AG20443 (cell line): ENCODE measurements around the gene LACTB.

Experiments
- DNase-seq: peaks from one replicate; pipeline ENCODE4 v3.0.0; 2012; ENCODE audit warnings: low spot score, mixed read lengths

Gene LACTB

DNA sequence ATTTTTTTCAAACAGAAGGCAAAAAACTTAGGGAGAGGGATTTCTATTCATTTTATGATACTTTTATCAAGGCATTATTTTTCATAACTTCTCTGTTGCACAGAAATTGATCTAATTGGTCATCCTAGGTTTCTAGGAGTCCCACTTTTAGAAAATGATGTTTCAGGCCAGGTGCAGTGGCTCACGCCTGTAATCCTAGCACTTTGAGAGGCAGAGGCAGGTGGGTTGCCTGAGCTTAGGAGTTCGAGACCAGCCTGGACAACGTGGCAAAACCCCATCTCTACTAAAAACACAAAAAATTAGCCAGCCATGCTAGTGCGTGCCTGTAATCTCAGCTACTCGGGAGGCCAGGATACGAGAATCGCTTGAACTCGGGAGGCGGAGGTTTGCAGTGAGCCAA is 2.8 kb downstream of the LACTB start:
- no peak for DNase-seq

DNA sequence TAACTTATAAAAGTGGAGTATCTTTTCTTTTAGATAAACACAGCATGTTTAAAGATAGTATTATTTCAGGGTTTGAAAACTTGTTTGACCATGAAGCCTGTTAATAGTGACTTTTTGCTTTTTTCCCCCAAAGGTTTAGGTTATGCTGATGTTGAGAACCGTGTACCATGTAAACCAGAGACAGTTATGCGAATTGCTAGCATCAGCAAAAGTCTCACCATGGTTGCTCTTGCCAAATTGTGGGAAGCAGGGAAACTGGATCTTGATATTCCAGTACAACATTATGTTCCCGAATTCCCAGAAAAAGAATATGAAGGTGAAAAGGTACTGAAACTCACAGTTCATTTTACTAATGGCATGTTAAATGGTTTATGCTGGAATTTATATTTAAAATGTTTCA is 5.1 kb downstream of the LACTB start:
- no peak for DNase-seq

DNA sequence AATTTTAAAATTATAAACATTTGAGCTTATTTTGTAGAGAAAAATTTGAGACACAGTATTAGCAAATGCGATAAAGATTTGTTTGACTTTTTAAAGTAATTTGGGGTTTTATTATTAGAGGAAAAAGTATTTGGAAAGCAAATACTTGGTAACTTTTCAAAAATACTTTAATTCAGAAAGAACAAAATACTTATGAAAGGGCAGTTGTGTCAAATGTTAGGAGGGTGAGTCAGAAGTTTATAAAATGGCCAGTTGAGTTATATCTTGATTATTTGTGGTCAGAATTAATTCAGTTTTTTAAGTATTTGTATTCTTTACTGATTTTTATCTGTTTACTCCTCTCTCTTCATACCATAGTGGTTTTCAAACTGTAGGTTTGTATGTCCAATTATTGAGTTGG is 12.1 kb downstream of the LACTB start:
- DNase-seq: no peak

DNA sequence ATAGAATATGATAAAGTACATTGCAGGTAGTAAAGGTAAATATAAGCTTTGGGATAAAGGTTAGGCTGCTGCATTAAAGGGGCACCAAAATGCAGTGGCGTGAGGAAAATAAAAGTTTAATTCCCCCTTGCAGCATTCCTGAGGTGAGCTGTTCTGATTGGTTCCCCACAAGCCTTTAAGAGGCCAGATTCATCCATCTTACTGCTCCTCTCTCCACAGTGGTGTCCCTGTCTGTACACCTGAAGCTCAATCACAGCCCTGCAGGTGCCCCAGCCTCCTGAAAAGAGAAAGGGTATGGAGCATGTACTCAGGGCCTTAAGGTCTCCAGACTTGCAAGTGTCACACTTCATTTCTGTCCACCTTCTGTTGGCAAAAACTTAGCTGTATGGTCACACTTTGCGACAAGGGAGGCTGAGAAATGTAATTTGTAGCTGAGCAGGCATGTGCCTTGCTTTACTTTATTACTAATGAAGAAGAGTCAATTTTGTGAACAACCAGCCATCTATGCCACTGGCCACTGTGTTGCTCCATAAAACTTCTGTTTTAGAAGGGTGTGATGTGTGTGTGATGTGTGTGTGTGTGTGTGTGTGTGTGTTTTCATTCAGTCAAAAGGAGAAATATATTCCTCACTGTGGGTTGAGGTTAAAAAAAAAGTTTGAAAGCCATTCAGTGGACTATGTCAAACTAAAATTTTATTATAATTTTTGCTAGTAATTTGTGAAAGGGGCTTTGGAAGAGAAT is 12.8 kb downstream of the LACTB start:
- DNase-seq: no peak

DNA sequence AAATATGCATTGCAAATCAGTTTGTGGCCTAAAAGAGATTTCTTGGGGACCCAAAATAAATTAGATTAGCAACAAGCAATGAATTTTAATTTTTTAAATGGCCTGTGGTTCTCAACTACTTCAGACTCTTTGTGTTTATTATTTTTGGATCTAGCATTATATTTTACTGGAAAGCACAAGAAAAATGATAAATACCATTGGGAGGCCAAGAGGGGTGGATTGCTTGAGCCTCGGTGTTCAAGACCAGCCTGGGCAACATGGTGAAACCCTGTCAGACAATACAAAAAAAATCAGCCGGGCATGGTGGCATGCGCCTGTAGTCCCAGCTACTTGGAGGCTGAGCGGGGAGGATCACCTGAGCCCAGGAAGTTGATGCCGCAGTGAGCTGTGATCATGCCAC is 13.6 kb downstream of the LACTB start:
- no peak for DNase-seq

DNA sequence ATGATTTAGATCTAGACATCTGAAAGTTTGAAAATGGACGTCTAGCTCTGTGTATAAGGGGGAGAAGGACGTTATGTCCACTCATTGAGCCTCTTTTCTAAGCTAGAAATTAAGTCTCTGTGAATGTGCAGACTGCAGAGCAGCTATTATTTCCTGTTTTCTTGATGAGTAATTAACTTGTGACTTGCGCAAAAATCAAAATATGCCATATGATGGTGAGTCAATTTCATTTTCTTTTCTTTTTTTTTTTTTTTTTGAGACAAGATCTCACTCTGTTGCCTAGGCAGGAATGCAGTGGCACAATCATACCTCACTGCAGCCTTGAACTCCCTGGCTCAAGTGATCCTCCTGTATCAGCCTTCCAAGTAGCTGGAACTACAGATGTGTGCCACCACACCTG is 14.1 kb downstream of the LACTB start:
- DNase-seq: peak; percentile 60

DNA sequence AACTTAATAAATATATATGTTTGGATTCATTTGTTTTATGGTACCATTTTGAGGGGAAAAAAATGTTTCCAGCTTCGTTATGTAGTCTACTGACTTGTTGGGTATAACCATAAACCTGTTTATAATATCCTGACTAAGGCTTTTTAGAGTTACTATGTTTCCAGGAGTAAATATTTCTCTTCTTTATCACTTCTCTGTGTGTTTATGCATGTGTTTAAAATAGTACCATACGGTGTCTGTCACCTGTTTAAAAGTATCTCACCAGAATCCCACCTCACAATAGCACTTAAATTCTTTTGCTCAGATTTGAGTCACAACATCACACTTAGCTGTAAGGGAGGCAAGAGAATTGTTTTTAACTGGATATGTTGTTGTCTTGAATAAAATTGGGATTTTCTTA is 15.1 kb downstream of the LACTB start:
- no peak for DNase-seq

DNA sequence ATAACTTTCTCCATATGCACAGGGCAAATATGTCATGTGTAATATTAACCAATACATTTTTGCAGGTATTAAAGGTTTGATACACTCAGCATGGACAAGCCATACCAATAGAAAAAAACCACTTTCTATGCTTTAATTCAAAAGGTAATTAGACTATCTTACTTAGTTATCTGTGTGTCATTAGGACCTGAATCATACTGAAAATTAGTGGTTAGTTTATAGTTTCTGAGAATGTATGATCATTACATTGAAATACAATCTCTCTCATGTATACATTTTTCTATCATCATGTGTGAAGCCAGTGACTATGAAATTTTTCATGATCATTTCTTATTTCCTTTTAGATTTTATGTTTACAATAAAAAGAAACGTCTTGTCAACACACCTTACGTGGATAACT is 19.3 kb downstream of the LACTB start:
- no peak for DNase-seq

DNA sequence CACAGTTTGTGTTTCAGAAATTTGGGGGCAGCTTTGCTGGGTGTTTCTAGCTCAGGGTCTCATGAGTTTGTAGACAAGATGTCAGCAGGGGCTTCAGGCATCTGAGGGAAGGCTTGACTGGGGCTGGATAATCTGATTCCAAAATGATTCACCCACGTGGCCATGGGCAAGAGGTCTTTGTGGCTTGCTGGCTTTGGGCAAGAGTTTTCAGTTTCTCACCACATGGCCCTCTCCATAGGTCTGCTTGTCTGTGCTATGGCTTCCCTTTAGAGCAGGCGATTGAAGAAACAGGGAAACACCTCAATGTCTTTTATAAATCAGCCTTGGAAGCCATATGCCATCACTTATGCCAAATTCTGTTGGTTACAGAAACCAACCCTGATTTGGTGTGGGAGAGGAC is 23.8 kb downstream of the LACTB start:
- DNase-seq: no peak

DNA sequence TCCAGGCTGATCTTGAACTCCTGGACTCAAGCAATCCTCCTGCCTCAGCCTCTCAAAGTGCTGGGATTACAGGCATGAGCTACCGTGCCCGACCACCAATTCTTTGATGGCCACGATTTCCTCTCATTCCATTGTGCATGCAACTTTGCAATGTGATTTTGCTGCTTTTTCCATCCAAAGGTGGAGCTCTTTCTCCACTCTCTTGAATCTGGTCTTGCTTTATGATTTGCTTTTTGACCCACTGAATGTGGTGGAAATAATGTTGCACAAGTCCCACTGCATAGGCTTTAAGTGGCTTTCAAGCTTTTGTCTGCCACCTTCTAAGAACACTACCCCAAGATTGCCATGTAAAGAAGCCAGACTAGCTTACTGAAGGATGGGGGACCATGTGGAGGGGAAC is 25.0 kb downstream of the LACTB start:
- no peak for DNase-seq

DNA sequence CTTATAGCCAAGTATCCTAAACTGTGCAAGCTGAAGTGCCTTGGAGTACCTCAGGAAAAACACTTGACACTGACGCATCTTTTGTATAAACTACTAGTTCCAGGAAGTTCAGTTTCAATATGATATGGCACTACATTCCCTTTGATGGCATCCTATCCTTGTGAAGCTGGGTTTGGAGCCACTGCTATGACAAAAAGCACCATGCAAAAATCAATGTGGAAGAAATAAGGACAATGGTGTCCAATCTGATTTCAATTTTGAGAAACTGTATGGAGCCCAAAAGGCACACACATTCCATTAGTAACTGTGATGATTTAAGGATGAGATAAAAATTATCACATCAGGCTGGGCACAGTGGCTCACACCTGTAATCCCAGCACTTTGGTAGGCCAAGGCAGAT is 30.0 kb downstream of the LACTB start:
- DNase-seq: no peak

DNA sequence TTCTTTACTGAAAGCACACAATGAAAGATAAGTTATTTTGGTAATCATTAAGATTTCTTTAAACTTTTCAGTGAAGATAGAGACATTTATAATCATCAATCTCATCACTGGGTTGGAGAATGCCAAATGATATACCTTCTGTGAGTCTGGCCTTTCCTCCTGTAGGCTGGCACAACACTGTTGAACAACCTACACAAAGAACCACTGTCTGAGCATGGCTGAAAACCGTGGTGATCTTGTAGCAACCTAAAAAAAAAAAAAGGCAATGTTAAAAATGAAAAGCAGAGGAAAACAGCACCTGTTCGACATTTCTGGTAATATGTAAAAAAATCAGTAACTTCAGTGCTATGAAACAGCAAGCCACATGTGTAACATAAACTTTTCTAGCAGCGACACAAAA is 33.8 kb downstream of the LACTB start:
- no peak for DNase-seq

DNA sequence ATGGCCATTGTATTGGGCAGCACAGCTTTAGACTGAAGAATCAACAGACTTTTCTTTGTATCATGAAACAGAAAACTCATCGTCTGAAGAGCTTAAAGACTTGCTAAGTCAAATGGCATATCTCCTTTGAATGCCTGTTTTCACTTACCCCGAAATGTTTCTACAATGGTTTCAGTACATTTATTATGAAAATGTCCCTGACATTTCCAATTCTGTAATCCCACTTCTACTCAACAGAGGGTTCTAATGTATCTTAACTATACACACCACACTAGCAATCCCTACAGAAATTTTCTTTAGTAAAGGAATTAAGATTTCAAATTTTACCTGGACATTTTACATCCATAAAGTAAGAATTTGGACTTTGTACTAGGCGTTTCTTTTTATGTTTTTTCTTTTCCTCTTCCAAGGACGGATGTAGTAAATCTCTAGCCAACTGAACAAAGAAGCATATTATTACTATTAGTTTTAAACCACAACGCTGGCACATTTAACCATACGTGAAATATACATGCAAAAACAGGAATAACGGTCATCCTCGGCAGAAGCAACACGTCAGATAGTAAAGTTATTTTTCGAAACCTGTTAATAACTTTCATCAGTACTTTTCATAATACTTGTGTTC is 34.5 kb downstream of the LACTB start:
- DNase-seq: no peak

DNA sequence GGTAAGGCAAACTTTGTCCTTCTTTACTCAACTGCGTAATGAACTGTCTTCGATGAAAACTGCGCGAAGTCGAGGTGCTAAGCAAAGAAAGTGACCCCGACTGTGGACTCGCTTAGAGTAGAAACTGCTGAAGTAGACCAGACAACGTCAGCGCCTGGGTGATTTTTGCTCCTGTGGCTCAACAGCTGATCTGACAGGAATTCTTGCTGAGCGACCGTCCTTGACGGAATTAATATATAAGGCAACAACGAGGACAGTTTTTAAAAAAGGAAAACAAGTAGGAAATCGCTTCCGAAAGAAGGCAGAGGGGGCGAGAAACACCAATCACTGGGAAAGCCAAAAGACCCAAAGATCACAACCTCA is 35.1 kb downstream of the LACTB start:
- DNase-seq: peak; percentile 49

DNA sequence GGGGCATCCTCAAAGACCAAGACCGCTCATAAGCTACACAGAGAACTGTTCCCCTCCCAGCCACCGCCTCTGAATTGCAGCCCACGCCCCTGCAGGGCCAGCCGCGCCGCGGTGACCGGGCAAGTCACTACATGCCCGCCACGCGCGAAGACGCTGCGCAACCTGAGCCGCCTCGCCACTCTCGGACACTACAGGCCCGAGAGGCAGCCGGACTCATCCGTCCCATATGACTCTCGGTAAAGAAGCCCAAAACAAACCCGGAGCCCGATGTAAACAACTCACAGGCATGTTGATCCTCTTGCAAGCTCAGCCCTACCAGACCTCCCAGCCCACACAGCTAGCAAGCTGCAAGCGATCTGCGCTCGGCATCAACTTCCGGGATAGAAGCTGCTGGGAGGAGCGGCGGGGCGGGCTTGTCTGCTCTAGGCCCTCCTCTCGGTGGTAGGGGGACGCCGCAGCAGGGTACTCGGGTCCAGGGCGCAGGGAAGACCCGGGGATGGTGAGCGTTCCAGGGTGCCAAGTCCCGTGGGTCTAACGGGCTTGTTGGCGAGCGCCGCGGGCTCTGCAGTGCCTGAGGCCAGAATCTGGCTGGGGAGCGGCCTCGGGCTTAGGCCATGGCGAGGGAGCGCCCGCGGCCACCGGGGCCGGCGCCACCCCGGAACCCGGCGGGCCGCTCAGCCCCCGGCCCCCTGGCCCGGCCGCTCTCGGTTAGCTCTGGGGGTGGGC is 35.6 kb downstream of the LACTB start, which contains the start of gene RPS27L:
Gene RPS27L (minus strand): TSS at position 360 of the 726 bp plus-strand sequence. CDS start 72 bp downstream, at position 288.
- peak; percentile 91 for DNase-seq

DNA sequence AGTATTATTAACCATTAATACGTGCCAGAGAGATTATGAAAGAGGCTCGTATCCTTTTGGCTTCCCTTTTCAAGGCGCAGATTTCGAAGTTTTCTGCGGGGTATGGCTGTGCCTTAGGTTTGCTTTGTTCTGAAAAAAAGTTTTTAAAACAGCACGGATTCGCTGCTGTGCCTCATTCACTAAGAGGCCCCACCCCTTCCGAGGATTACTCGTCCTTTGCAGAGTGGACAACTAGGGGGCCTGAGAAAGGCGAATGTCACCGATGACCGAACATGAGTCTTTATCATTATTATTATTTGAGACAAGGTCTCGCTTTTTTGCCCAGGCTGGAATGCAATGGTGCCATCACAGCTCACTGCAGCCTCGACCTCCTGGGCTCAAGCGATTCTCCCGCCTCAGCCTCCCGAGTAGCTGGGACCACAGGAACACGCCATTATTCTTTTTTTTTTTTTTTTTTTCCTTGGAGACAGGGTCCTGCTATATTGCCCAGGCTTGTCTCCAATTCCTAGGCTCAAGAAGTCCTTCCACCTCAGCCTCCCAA is 36.3 kb downstream of the LACTB start:
- DNase-seq: peak; percentile 85

DNA sequence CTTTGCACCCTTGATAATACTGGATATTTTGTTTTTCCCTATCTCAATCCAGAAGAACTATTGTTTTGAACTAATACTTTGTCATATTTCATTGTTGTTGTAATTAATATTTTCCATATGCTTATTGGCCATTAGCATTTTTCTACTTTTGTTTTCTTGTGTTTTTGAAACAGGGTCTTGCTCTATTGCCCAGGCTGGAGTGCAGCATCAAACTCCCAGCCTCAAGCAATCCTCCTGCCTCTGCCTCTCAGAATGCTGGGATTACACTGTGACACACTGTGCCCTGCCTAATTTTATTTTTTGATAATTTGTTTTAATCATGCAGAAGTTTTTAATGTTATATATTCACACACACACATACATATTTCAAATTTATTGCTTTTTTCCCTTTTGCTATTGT is 39.0 kb downstream of the LACTB start:
- no peak for DNase-seq

DNA sequence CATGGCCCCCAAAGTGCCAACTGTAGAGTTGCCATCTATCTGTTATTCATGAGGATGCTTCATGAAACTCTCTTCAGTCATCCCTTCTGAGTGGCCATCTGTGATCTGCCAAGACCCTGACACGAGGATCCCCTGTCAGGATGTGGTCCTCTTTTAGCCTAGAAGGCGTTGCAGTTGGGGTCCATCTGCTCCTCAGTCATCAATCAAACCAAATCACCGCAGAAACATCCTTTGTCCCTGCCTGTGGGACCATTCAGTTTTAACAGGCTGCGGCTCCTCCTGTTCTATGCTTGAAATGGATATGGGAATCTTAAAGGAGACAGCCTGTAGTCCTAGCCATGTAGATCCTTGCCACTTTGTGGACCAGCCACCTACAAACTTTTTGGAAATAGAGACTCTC is 41.6 kb downstream of the LACTB start:
- no peak for DNase-seq

DNA sequence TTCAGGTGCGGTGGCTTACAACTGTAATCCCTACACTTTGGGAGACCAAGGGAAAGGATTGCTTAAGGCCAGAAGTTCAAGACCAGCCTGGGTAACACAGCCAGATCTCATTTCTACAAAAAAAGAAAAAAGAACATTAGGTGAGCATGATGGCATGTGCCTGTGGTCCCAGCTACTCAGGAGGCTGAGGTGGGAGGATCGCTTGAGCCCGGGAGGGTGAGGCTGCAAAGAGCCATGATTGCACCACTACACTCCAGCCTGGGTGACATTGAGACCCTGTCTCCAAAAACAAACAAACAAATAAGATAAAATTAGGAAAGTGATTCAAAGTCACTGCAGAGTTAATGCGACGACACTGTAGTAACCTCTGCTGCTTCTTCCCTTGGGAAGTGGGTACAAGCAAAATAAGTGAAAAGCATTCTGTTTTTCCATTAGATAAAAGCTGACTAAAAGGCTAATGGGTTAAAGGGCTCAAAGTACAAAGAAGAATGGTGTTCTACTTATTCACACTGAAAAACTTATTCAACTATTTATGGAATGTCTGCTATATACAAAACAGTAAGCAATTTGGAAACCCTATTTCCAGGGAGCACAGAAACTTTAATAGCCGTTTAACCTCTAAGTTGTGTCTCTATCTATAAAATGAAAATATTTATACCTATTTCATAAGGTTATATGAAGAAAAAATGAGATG is 43.7 kb downstream of the LACTB start:
- DNase-seq: no peak

DNA sequence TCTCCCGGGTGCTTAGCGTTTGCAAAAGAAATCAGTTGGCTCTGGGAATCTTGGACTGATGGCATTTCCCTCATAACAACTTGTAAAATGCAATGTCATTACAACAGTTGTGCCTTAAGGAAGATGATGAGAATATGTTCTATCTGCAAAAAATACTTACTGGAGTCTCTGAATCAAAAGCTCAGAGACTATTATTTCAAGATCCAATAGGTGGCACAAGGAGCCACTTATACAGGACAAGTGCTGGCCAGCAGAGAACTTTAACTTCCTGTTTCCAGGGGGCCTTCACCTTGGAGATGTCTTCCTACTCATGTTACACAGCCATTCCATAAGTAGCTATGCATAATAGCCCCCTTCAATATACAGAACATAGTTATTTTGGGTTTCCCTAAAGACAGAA is 44.6 kb downstream of the LACTB start:
- no peak for DNase-seq

DNA sequence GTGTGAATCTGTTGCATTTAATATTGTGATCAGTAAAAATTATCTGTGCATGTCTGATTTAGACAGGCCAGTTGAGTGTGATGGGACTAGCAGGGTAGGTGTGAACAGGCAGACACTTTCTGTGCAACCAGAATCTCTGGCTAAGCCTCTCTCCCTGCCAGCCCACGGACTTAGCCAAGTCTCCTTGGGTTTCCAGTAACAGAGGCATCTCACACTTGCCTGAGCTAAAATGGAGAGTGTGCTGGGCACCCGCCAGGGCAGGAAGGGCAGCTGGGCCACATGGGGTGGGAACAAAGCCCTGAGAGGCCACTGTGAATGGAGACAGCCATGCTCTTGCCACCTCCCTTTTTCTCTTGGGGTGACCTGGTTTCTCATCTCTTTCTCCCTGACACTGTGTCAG is 48.1 kb downstream of the LACTB start:
- no peak for DNase-seq

DNA sequence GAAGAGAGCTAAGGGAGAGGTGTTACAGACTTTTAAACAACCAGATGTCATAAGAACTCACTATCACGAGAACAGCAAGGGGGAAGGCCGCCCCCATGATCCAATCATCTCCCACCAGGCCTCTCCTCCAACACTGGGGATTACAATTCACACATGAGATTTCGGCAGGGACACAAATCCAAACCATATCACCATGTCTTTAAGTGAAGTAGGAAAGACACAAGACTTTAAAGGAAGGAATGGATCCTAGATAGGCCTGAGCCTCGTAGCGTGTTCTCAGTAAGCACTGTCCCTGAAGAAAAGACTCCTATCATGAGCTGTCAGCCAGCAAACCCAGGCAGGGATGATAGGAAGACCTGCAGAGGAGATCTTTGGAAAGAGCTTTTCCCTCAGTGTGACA is 50.7 kb downstream of the LACTB start:
- no peak for DNase-seq
